Measurements from ENCODE around the gene RRAD.

Gene RRAD

GRCh38 chr16:66914541-66914940, 10.8 kb downstream of the RRAD start:
- no peak for DNase-seq

- no peak for DNase-seq
These were observed 11.6 kb downstream of the RRAD start for GRCh38 chr16:66913711-66914110.

GRCh38 chr16:66913081-66913480, 12.3 kb downstream of the RRAD start:
- DNase-seq: no peak

GRCh38 chr16:66911801-66912200, 13.5 kb downstream of the RRAD start:
- peak; percentile 25 for DNase-seq

GRCh38 chr16:66911112-66911511, 14.2 kb downstream of the RRAD start:
- peak; percentile 40 for DNase-seq

GRCh38 chr16:66910175-66910940, 15.0 kb downstream of the RRAD start:
- peak; percentile 53 for DNase-seq

GRCh38 chr16:66908762-66909559, 16.4 kb downstream of the RRAD start:
- peak; percentile 17 for DNase-seq

GRCh38 chr16:66908116-66908515, 17.2 kb downstream of the RRAD start:
- no peak for DNase-seq

- DNase-seq: peak; percentile 27
These were observed 18.2 kb downstream of the RRAD start for GRCh38 chr16:66906916-66907836.

- peak; percentile 21 for DNase-seq
These were observed 19.4 kb downstream of the RRAD start for GRCh38 chr16:66905633-66906539.

- DNase-seq: peak; percentile 31
These were observed 20.3 kb downstream of the RRAD start for GRCh38 chr16:66904846-66905632.

GRCh38 chr16:66904428-66904845, 20.9 kb downstream of the RRAD start:
- DNase-seq: peak; percentile 37

- DNase-seq: peak; percentile 40
These were observed 21.5 kb downstream of the RRAD start for GRCh38 chr16:66903544-66904427.

GRCh38 chr16:66902648-66903543, 22.4 kb downstream of the RRAD start:
- peak; percentile 28 for DNase-seq

- no peak for DNase-seq
These were observed 23.7 kb downstream of the RRAD start for GRCh38 chr16:66901626-66902025.

GRCh38 chr16:66900721-66901441, 24.5 kb downstream of the RRAD start:
- DNase-seq: no peak

- peak; percentile 42 for DNase-seq
These were observed 25.2 kb downstream of the RRAD start for GRCh38 chr16:66899945-66900710.

Measured in 8988T (cell line).